ENCODE measurements around the gene BET1. TPM values are rescaled to one million over a fixed set of nuclear protein-coding genes. Genes with fewer than 3 reads are reported as not detected.

The BET1 gene
- total and polyA plus RNA-seq, 9 of the 15 experiments (the other 6 are each of a cell fraction or from before 2014, with no cell fraction given) = 15.8 to 190 (median 37.8) TPM

- Histone ChIP-seq H4K20me1 (replicated peaks; ENCODE audit: control insufficient read depth, insufficient read depth, low read length) (no peaks in the 10 kb centered on the region), H3K27ac (ENCODE audit: extremely low read depth, low read depth, low read length) (no peak overlapping the region), H3K9me3 (replicated peaks; ENCODE audit: control insufficient read depth, insufficient read depth, low read depth, low read length) (no peaks in the 10 kb centered on the region), H3K36me3 (ENCODE audit: control insufficient read depth, insufficient read depth, low read length) (no peaks in the 10 kb centered on the region), H3K4me2 (ENCODE audit: insufficient read depth, low read length) (no peak overlapping the region), H3K9ac (ENCODE audit: insufficient read depth in 1 of 2, low read depth in 2 of 2, low read length in 2 of 2) (no peak overlapping the region), H3K27me3 (ENCODE audit: control insufficient read depth in 2 of 2, insufficient read depth in 2 of 2, low read length in 2 of 2) (peaks cover 4% of the 10 kb centered on the region in 2 experiments; a peak in 2 of 5 replicates), H3K4me3 (no peak overlapping the region), H3K9me1 (ENCODE audit: control insufficient read depth, insufficient read depth, low read length) (no peaks in the 10 kb centered on the region), H3K4me1 (replicated peaks in 1 of 2; ENCODE audit: control insufficient read depth in 2 of 2, insufficient read depth in 2 of 2, low read length in 2 of 2) (no peaks in the 10 kb centered on the region), H3K79me2 (ENCODE audit: control insufficient read depth, insufficient read depth, low read length) (no peaks in the 10 kb centered on the region), H2AFZ (ENCODE audit: low read depth, low read length) (no peak overlapping the region)
- intact Hi-C loops (cut with micrococcal nuclease) = no loop called here
- ChIA-PET POLR2A (no interaction called here), CTCF (ENCODE audit: low intra/inter-chr PET ratio) (no interaction called here)
- ATAC-seq (no peak), DNase-seq (ENCODE audit: extremely low read depth in 1 of 4, low spot score in 3 of 4) (peak in 2 of 4 experiments; percentile 5 to 9), FAIRE-seq (no peak)
- 0% methylated on average over 2 of the region's 2 CpGs for WGBS (ENCODE audit: insufficient coverage, low coverage, missing lambda C conversion rate)
- in situ Hi-C loops (cut with MboI) = no loop called here
- no TSS peak for BruUV-seq (replicated peaks)
- TF ChIP-seq TGIF2 (CRISPR knock-in tag; IDR thresholded peaks at IDR 0.05) (no peak), ZKSCAN1 (IDR thresholded peaks at IDR 0.05; ENCODE audit: low read depth, low read length) (no peak), SMAD2 (IDR thresholded peaks at IDR 0.05; ENCODE audit: low read depth, low read length) (no peak), TBL1XR1 (IDR thresholded peaks at IDR 0.05; ENCODE audit: low read length in 2 of 2) (no peak), L3MBTL2 (IDR thresholded peaks at IDR 0.05) (no peak), GTF2B (IDR thresholded peaks at IDR 0.05; ENCODE audit: extremely low read depth, insufficient read length) (no peak), PKNOX1 (IDR thresholded peaks at IDR 0.05) (peak; percentile 89), JUND (IDR thresholded peaks at IDR 0.05; ENCODE audit: borderline replicate concordance, low read depth, low read length) (no peak), JUND (tag; IDR thresholded peaks at IDR 0.05; ENCODE audit: borderline replicate concordance, low read depth, low read length) (no peak), USF2 (CRISPR knock-in tag; IDR thresholded peaks at IDR 0.05) (peak; percentile 34; the same call in 1 of the 2 replicates), ZNF764 (CRISPR knock-in tag; IDR thresholded peaks at IDR 0.05; ENCODE audit: low read depth) (no peak), ZNF174 (CRISPR knock-in tag; IDR thresholded peaks at IDR 0.05) (no peak), BCL6 (CRISPR knock-in tag; IDR thresholded peaks at IDR 0.05) (no peak), ZNF584 (CRISPR knock-in tag; IDR thresholded peaks at IDR 0.05; ENCODE audit: low read depth) (no peak), PBX2 (CRISPR knock-in tag; IDR thresholded peaks at IDR 0.05; ENCODE audit: low read depth) (no peak), PBX2 (tag; conservative IDR thresholded peaks at IDR 0.05; ENCODE audit: low read depth) (peak; percentile 52), ZNF561 (CRISPR knock-in tag; conservative IDR thresholded peaks at IDR 0.05) (no peak), PPARD (CRISPR knock-in tag; IDR thresholded peaks at IDR 0.05) (no peak)
Observed at GRCh38 chr7:94040254-94040653, 36.1 kb upstream of the BET1 start.
